Measurements from ENCODE around the gene ALKBH7.
"Not testable (repeated sequence)": the region's sequence is repeated elsewhere in the genome, so short reads cannot be mapped to it uniquely, and the experiment has no call there.

The ALKBH7 gene

DNA sequence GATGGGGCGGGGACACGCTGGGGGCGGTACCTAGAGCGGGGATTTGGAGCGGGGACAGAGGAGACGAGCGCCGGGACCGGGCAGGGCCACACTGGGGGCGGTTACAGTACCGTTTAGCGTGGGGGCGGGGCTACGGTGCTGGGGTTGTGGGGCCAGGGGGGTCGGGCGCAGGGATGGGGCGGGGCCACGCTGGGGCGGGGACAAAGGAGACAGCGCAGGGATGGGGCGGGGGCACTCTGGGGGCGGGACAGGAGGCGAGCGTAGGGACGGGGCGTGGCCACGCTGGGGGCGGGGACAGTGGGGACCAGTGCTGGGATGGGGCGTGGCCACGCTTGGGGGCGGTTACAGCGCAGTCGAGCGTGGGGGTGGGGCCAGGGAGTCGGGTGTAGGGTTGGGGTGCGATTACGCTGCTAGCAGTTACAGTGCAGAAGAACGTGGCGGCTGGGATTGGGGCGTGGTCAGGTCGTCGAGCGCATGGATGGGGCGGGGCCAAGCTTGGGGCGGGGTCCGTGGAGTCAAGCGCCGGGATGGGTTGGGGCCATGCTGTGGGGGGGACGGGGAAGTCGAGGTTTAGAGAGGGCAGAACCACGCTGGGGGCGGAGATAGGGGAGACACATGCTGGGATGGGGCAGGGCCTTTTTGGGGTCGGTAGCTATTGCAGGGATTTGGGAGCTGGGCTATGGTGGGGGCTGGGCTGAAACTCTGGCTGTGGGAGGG is 660 bp downstream of the ALKBH7 start:
- peak; percentile 89 for DNase-seq

DNA sequence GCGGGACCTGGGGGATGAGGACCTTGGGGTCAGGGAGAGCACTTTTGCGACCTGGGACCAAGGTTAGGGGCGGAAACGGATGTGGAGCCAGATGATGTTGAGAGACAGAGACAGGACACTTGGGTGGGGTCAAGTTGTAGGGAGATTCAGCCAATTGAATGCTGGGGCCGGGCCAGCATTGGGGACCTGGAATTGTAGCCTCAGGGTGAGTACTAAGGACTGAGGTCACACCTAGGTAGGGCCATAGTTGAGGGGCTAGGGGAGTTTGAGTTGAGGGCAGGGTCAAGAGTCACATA is 1.2 kb downstream of the ALKBH7 start:
- no peak for DNase-seq

DNA sequence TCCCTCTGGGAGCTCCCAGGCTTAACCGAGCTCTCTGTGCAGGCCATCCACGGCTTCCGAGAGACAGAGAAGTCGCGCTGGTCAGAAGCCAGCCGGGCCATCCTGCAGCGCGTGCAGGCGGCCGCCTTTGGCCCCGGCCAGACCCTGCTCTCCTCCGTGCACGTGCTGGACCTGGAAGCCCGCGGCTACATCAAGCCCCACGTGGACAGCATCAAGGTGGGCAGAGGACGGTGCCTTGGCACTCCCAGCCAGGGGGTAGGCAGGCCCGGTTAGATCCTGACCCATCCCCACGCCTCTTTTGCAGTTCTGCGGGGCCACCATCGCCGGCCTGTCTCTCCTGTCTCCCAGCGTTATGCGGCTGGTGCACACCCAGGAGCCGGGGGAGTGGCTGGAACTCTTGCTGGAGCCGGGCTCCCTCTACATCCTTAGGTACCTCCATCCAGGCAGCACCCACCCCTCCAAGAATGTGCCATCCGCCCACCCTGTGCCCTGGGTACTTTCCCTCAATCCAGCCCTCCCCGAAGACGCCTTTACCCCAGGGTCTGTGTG is 1.6 kb downstream of the ALKBH7 start:
- DNase-seq = no peak

DNA sequence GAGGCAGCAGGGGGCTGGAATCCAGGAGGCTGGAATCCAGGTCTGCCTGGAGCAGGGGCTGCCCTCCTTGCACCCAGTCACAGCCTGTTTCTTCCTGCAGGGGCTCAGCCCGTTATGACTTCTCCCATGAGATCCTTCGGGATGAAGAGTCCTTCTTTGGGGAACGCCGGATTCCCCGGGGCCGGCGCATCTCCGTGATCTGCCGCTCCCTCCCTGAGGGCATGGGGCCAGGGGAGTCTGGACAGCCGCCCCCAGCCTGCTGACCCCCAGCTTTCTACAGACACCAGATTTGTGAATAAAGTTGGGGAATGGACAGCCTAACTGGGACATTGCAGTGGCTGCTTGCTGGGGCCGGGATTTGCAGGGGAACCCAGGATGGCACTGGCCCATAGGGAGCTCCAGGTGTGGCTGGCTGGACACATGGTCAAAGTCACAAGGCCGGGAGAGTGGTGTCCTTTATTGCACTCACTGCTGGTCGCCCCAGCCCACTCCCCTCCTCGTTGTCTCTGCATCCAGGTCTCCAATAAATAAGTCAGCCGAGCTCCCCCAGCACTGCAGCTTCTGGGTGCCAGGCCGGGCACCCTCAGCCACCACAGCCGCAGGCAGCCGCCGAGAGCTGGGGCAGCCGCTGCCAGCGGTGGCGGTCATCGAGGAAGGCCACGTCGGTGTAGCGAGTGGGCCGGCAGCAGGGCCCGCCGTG is 2.3 kb downstream of the ALKBH7 start:
- DNase-seq = no peak

DNA sequence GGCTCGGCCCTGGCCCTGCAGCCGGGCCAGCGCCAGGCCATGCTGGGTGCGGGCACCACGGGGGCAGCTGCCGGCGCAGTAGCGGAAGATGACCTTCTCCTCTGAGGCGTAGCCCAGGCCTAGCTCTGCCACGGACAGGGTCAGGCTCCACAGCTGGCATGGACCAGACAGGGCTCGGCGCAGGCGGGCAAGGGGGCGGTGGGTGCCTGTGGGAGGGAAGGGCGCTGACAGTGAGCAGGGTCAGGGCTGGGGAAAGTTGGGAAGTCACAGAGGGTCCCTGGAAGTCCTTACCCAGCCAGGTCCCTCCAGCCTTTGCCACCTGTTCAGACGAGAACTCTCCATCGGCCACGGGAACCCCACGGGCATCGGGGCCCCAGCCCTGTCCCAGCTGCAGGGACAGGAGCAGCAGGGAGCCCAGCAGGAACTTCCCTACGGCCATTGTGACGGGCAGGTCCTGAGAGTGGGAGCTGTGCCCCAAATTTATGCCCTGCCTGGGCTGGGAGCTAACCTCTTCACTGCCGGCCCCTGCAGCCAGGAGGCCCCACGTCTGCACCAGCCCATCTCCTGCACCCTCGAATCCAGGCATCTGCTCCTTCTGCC is 2.9 kb downstream of the ALKBH7 start, which contains the start of gene PSPN:
PSPN (minus strand) TSS at position 523 of the 600 bp plus-strand sequence; CDS start at position 439, 84 bp downstream.
- no peak for DNase-seq

DNA sequence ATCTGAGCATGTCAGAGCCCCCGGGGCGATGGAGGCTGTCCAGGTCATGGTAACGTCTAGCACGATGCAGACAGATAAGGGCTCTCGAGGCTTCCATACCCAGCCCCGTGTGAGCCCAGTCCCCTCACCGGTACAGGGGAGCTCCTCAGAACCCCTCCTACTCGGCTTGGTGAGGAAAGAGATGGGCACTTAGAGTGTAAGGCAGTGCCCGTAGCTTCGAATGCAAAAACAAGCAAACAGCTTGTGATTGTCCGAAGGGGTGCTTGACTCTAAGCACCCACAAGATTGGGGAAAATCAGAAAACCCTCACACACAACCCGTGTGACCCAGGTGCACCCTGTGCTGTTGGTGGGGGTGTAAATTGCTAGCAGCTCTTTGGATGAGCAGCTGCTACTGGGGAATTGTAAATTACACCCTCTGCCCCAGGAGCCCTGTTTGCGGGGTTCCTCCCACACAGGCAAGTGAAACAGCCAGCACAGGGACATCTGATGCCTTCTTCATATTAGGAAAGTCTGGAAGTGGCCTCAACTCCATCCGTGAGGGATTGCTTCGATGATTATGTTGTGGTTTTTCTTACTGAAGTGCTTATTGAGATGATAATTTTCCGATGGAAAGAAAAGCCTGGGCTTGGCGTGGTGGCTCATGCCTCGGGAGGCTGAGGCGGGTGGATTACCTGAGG is 4.1 kb downstream of the ALKBH7 start:
- DNase-seq = no peak

DNA sequence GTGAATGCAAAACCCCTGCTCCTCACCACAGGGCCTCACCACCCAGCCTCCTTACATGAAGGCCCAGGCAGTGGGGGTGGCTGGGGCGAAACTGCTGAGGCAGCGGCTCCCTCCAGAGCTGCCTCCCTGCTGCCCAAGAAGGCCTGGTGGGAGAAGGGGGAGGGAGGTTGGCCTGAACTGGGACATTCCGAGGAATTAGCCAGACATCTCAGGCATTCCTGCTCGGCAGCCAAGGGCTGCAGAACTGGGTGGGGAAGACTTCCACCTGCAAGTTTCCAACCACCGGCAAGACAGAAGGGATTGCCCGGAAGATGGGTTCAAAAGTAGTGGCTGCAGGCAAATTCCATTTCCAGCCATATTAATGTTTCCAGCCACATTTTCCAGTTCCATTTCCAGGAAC is 5.4 kb downstream of the ALKBH7 start:
- DNase-seq = no peak

DNA sequence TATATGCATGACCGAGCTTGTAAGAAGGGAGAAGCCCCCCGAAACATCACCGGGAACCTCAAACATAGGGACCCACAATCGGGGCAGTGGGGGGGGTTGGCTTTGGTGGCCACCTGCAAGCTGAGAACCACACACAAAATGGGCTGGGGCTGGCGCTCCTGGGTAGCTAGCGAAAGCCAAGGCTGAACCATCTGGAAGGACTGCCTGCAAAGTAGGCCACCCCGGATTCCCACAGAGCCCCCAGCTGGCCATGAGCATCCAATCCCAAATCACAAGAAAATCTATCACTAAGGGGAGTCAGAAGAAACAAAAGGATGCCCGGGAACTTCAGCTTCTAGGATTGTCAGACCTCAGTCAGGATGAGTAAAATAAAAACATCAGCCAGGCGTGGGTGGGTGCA is 5.9 kb downstream of the ALKBH7 start:
- DNase-seq = no peak

DNA sequence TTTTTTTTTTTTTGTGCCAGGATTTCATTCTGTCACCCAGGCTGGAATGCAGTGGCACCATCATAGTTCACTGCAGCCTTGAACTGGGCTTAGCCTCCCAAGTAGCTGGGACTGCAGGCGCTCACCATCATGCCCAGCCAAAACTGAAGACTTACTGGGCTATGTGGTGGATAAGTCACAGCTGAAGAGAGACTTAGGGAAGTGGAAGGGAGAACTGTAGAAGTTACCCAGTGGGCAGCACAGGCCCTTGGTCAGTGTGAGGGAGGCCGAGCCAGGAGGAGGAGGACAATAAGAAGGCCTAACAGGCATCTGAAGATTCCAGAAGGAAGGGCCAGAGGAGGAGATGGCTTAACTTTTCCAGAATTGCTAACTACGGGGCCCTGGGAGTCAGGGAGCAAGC is 7.2 kb downstream of the ALKBH7 start:
- no peak for DNase-seq

DNA sequence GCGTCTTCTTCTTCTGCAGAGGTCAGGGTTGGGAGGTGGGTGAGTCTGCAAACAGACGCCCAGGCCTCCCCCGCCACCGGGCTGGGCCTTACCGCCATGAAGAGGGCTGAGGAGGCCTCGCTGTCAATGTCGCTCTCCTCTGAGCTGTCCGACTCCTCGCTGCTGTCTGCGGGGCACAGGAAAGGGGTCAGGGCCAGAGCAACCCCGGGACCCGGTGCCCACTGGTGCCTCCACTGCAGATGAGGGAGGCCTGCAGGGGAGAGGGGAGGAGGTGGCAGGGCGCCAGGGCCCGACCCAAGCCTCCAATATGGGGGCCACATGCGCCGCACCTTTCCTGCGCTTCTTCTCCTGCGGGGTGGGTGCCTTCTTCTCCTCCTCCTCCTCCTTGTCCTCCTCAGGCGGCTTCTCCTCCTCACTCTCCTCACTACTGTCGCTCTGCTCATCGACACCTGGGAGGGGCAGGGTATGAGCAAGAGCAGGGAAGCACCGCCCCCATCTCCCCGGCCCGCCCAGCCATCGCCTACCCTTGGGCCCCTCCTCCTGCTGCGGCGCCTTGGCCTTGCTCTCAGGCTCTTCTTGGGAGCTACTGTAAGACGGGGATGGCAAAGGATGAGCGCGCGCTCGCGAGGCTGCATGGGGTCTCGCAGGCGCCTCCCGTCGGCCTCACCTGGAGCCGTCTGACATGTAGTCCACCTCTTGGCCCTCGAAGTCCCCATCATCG is 8.6 kb downstream of the ALKBH7 start:
- no peak for DNase-seq

DNA sequence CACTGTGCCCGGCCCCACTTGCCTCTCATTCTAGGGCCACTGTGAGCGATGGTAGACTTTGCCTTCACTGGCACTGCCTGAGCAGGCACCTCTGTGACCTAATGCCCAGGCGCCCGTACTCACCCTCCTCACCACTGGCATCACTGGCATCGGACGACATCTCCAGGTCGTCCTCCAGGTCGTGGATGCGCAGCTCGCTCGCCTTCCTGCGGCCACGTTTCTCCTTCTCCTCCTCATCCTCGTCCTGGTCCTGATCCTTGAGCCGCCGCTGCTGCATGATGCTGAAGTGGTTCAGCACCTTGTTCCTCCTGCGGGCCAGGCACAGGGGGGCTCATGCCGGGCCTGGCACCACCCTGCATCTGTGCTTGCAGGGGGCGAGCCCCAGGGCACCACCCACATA is 10.6 kb downstream of the ALKBH7 start:
- DNase-seq = no peak

DNA sequence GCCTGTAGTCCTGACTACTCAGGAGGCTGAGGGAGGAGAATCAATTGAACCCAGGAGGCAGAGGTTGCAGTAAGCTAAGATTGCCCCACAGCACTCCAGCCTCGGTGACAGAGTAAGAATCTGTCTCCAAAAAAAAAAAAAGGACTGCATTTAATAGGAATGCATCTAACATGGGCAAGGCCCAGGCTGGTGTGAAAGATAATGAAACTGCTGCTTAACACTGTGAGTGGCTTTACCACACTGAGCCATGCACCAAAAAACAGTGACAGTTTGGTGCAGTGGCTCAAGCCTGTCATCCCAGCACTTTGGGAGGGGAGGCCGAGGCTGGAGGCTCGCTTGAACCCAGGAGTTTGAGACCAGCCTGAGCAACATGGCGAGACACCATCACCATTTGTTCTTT is 11.8 kb downstream of the ALKBH7 start:
- DNase-seq = no peak

DNA sequence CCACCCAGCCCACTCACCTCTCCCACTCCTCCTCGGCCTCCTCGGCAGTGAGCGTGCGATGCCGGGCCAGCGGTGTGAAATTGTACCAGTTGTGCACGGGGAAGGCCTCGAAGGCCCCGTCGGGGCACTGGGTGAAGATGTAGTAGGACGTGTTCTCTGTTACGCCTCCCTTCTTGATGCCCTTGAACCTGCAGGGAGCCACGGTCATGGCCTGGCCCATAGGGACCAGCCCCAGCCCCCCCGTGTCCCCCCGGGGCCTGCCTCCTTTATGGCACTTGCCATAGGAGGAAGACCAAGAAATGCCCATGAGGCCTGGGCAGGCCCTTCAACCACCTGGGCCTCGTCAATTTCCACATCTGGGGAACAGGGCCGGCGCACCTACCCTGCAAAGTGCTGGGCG is 14.8 kb downstream of the ALKBH7 start:
- DNase-seq = no peak

DNA sequence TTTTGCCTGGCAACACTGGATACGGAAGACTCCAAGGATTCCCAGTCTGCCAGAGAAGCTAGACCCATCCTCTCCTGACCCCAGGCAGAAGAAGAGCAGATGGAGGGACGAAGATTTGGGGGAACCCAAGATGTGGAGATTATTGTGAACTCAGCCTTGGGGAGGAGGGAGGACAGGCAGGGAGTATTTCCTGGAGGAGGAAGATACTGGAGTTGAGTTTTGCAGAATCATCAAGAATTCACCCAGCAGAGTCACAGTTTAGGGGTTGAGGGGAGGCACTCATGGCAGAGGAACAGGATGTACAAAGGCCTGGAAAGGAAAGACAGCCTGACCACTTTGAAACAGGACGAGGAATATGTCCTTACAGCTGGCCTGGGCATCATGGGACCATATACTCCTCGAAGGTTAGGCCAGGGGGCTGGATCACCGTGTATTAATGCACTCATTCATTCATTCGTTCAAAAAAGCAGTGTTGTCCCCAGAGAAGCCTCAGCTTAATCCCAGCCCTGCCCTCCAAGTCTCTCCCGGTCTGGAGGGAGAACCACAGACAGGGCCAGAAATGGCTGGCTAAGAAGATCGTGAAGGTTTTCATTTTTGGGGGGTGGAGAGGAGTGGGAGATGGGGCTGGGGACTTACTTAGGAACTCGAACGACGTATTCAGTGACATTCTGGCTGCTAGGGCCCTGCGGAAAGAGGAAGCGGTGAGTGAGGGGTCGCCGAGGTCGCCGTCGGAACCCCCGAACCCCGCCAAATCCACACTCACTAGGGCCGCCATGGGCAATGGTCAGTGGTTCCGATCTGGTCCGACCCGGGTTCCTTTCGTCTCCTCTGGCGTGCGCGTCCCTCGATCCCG is 19.9 kb downstream of the ALKBH7 start:
- no peak for DNase-seq

DNA sequence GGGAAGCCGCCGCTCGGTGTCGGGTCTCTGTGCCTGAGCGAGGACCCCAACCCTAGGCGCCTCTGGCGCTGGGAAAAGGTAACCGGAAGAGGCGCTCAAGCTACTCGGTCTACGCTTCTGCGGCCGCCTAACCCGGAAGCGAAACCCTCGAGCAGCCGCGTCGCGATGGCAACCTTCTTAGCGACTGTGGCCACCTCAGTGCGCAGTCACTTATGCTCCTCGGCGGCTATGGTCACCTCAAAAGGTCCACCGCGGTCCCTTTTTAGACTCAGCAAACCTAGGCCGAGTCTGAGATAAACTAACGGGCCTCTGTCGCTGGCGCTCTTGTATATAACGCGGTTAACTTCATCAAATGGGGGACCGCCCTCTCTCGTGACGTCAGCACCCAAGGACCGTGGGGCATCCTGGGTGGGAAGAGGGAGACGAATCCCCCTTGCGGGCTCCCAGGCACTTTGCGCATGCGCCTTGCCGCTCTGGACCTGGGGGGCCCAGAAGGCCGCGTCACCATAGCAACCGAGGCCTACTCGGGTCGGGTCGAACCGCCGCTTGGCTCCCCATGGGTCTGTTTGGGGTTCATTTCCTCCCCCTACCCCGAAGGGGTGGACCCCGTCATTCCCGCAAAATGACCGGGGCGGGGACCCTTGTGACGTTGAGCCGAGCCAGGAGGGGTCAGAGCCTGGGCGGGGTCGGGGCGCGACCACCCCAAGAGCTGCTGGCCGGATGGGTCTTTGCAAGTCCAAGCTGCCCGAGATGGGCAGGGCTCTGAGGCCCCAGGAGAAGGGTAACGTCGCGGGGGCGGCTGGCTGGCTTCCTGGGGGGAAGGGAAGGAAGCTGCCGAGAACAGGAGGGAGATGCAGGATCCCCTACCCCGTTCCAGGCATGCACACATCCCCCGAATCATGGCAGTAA is 20.7 kb downstream of the ALKBH7 start, which contains the start of gene GTF2F1:
GTF2F1 (minus strand) TSS at position 91 of the 909 bp plus-strand sequence. CDS start 169 bp downstream, outside the sequence.
- peak; percentile 97 for DNase-seq

DNA sequence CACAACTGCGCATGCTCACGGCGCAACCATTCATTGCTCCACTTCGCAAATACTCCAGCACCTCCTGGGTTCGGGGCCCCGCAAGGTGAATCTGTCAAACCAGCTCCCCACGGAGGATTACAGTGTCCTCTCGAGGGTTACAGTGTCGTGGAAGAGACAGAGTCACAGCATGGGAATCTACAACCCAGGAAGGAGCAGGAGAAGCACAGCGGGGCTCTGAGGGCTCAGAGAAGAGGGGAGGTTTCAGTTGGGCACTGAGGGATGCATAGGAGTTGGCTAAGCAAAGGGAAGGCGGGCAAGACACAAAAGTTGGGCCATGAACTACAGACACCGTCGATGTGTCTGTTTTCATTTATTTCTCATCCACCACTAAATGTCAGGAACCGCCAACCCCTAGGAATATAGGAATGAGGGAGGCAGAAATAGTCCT is 21.4 kb downstream of the ALKBH7 start:
- no peak for DNase-seq

DNA sequence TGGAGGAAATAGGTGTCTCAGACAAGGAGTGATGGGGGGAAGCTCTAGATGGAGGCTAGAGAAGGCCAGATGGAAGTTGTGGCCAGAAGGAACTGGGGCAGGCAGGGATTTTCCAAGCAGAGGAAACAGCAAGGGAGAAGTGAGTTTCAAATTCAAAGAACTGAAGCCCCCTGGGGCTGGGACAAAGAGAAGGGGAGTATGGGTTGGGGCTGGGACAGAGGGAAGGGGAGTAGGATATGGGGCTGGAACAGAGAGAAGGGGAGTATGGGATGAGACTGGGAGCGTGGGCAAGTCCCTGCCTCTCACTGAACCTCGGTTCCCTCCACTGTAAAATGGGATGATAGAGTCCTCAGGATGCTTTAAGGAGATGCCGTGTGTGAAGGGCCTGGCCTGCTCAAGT is 22.2 kb downstream of the ALKBH7 start:
- DNase-seq = no peak

DNA sequence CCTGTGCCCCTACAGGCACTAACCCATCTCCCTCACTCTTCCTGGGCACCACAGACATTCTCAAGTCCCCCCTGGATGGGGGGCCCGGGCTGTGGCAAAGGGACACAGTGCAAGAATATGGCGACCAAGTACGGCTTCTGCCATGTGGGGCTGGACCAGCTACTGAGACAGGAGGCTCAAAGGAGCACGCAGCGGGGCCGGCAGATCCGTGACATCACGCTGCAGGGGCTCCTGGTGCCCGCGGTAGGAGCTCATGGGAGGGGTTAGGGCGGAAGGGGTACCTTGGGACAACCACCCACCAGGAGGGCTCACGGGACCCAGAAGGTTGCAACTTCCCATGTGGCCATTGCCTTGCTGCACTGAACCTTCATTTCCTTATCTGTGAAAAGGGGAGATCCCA is 23.7 kb downstream of the ALKBH7 start:
- no peak for DNase-seq

DNA sequence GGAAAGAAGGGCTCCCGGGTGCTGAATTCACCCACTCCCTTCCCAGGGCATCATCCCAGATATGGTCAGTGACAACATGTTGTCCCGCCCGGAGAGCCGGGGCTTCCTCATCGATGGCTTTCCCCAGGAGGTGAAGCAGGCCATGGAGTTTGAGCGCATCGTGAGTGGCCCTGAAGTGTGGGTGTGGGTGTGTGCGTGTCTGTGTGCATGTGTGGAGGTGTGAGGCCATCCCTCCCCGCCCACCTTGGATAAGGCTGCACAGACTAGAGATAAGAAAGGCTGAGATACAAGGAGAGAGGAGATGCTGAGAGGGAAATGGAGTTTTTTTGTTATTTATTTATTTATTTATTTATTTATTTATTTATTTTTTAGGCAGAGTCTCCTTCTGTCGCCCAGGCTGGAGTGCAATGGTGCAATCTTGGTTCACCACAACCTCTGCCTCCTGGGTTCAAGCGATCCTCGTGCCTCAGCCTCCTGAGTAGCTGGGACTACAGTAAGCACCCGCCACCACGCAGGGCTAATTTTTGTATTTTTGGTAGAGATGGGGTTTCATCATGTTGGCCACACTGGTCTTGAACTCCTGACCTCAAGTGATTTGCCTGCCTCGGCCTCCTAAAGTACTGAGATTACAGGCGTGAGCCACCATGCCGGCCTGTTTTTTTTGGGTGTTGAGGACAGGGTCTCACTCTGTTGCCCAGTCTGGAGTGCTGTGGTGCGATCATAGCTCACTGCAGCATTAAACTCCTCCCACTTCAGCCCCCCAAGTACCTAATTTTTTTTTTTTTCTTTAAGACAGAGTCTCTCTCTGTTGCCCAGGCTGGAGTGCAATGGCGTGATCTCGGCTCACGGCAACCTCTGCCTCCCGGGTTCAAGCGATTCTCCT is 27.7 kb downstream of the ALKBH7 start:
- DNase-seq = not testable (repeated sequence)

All from NCI-H1092 (cell line).